Dermis blood vessel endothelial cell (primary cell): ENCODE results near the gene SPAG9. TPM values are rescaled to one million over a fixed set of nuclear protein-coding genes. Genes with fewer than 3 reads are reported as not detected.
A peak's percentile ranks its signal among the peaks of the same experiment; 100 is the strongest.
"Not testable (repeated sequence)": the region's sequence is repeated elsewhere in the genome, so short reads cannot be mapped to it uniquely, and the experiment has no call there.

Source experiments
- DNase-seq: peaks from one replicate; pipeline ENCODE4 v3.0.0; 2010
- total RNA-seq: library from RNA; depleted of rRNA; stranded (reverse); fragments of >200 nt; gene quantifications from 2 replicates; pipeline ENCODE4 v1.2.3, GENCODE V29; 2014

SPAG9 gene
- total RNA-seq, 1 donor from 2014 or later: 122 TPM

GRCh38 chr17:50953518-50953830, 167.2 kb downstream of the SPAG9 start:
- DNase-seq: no peak

GRCh38 chr17:50952889-50953288, 167.8 kb downstream of the SPAG9 start:
- DNase-seq: no peak

GRCh38 chr17:50952013-50952412, 168.7 kb downstream of the SPAG9 start:
- no peak for DNase-seq

- DNase-seq: peak; percentile 80
Measured at GRCh38 chr17:50949989-50950877, 170.4 kb downstream of the SPAG9 start.

GRCh38 chr17:50949128-50949988, 171.3 kb downstream of the SPAG9 start:
- DNase-seq: no peak

GRCh38 chr17:50948711-50949110, 172.0 kb downstream of the SPAG9 start:
- no peak for DNase-seq

- peak; percentile 24 for DNase-seq
Measured at GRCh38 chr17:50947782-50948543, 172.7 kb downstream of the SPAG9 start.

- no peak for DNase-seq
Measured at GRCh38 chr17:50946891-50947781, 173.5 kb downstream of the SPAG9 start.

- no peak for DNase-seq
Measured at GRCh38 chr17:50946223-50946890, 174.3 kb downstream of the SPAG9 start.

GRCh38 chr17:50945779-50946222, 174.9 kb downstream of the SPAG9 start:
- DNase-seq: no peak

- no peak for DNase-seq
Measured at GRCh38 chr17:50944902-50945720, 175.6 kb downstream of the SPAG9 start.

- peak; percentile 56 for DNase-seq
Measured at GRCh38 chr17:50944054-50944901, 176.4 kb downstream of the SPAG9 start.

- no peak for DNase-seq
Measured at GRCh38 chr17:50943575-50943933, 177.1 kb downstream of the SPAG9 start.

GRCh38 chr17:50941676-50942048, 179.0 kb downstream of the SPAG9 start:
- DNase-seq: not testable (repeated sequence)

GRCh38 chr17:50939795-50940684, 180.6 kb downstream of the SPAG9 start:
- no peak for DNase-seq

- DNase-seq: no peak
Measured at GRCh38 chr17:50939542-50939794, 181.2 kb downstream of the SPAG9 start.

- no peak for DNase-seq
Measured at GRCh38 chr17:50938821-50939541, 181.7 kb downstream of the SPAG9 start.

GRCh38 chr17:50935996-50936266, 184.7 kb downstream of the SPAG9 start:
- no peak for DNase-seq
